Kidney glomerular epithelial cell (primary cell): ENCODE measurements around the gene PCDHB1.

Experiments
- DNase-seq: peaks from one replicate; lab custom pipeline; 2025; lab: John Stamatoyannopoulos, UW

PCDHB1 gene, protein sequence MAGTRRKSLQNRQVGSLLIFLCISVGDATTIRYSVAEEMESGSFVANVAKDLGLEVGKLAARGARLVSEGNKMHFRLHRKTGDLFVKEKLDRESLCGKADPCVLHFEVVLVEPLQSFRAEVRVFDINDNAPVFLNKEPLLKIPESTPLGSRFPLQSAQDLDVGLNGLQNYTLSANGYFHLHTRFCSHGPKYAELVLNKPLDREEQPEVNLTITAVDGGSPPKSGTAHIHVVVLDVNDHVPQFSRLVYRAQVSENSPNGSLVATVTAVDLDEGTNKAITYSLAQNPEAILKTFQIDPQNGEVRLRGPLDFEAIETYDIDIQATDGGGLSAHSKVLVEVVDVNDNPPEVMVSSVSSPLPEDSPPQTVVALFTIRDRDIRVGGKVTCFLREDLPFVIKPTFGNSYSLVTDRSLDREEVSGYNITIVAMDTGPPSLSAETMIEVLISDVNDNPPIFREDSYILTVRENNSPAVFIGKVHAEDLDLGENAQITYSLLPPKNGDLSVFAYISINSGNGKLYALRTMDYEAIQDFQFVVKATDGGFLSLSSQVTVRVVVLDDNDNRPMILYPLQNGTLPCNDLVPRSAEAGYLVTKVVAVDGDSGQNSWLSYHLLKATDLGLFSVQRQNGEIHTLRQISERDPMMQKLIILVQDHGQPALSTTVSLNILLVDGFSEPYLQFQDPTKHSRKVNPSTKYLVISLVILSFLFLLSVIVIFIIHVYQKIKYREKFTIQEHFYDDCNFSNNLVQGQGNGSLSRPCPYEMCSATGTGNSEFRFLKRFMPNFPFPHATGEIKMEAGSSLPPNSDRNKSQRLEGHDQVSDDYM

DNA sequence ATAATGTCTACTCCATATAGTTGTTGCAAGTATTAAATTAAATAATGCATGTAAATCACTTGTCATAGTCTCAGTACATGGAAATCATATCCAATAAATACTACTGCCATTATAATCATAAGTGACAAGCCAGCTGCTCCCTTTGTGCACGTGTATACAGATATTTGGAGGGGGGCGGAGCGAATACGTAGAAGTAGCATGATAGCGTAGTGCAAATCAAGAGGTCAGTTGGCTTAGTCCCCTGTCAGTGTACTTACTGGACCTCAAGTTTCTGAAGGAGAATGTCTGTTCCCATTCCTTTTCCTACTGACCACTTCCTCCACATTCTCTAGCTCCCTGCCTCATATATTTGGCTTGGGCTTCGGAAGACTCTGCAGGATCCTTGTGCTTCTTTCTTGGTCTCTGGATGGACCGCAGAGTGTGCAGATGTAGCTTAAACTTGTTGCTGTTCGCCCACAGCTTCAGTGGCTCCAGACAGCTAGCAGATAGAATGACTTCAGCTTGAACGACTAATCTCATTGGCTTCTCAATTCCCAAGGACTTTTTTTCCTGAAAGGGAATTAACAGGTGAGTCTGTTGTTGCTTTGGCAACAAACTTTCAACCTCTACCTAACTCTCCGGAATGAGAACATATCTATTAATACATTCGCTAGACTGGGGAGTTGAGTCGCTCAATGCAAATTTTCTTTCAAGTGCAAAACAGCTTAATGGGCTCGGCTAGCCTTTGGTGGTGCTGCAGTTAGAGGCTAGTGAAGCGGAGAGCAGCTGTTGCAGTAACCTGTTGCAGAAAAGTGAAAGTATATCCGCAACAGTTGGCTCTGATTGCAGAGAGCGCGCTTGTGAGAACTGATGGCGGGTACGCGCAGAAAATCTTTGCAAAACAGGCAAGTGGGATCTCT, at the start of gene PCDHB1:
TSS of gene PCDHB1 (plus strand) at position 753 of the 899 bp plus-strand sequence. CDS start at position 850, 97 bp downstream.
- DNase-seq: peak; percentile 52

DNA sequence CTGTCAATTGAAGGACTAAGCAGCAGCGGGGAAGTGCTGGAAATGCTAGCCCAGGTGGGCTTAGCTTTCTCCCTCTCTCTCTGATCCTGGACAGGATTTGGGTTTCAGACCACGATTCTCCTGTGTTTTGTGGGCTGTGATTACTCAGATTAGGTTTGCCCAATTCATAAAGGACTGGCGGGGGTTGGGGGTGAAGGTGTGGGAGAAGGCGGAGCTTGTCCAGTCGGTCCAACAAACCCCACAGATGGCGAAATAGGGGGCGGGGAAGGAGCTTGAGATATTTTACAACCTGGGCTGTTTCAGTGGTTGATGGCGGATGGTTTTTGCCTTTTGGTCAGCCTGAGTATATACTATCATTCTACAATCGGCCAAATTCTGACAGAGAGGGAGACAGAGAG, 49.7 kb upstream of the PCDHB1 start:
- DNase-seq: peak; percentile 51

DNA sequence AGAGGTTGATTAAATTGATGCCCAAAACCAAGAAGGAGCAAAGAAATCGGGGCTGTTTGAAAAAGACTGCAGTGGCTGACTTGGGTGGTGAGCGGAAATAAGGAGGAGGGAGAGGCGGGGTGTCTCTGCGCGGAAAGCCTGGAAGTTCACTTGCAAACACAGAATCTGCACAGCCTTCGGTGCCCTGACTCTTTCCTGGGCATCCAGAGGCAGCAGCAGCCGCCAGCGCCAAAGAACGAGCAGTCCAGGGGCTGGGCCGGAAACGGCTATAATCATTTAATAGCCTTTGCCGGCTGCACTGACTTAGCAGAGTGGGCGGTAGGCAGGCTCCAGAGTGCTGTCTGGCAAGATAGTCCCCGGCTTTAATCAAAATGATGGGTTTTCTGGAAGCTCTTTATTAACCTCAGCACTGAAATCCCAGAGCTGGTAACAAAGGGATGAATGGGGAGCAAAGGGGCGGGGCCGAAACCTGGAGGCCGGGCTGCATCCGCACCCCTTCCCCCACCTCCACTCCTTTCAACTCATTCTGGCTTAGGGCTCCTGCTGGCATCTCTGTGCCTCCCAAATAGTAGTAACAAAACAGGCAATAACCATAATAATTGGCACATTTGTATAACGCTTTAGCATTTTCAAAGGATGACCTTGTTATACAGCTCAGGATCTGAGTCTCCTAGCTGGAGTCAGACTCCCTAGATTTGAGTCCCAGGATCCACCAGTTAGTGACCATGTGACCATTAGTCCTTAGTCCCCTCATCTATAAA, 49.1 kb upstream of the PCDHB1 start:
- peak; percentile 51 for DNase-seq

DNA sequence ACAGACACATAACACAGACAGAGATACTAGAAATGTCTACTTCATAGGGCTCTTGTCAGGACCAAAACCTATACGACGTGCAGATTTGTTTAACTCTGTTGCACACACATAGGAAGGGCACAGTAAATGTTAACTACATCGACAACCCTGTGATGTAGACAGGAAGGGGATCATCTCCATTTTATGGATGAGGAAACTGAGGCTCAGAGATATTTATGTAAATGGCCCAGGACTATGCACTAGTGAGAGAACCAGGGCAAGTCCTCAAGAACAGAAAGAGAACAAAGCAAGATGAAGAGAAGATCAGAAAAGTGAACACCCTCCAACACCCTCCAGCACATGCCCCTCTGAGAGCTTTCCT, 48.6 kb upstream of the PCDHB1 start:
- no peak for DNase-seq

DNA sequence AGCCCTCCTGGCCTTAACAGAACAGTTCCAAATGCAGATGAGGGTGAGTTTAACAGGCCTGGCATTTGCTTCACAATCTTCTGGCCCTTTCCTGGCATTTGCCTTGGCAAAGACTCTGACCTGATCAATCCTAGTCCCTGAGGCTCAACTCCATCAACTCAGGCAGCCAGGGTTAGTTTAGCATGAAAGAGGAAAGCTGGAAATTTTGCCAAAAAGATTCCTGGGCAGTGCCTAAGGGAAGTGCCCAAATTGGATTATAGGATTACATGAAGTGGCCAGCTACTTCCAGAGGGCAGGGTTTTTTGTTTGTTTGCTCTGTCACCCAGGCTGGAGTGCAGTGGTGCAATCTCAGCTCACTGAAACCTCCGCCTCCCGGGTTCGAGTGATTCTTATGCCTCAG, 48.1 kb upstream of the PCDHB1 start:
- no peak for DNase-seq

DNA sequence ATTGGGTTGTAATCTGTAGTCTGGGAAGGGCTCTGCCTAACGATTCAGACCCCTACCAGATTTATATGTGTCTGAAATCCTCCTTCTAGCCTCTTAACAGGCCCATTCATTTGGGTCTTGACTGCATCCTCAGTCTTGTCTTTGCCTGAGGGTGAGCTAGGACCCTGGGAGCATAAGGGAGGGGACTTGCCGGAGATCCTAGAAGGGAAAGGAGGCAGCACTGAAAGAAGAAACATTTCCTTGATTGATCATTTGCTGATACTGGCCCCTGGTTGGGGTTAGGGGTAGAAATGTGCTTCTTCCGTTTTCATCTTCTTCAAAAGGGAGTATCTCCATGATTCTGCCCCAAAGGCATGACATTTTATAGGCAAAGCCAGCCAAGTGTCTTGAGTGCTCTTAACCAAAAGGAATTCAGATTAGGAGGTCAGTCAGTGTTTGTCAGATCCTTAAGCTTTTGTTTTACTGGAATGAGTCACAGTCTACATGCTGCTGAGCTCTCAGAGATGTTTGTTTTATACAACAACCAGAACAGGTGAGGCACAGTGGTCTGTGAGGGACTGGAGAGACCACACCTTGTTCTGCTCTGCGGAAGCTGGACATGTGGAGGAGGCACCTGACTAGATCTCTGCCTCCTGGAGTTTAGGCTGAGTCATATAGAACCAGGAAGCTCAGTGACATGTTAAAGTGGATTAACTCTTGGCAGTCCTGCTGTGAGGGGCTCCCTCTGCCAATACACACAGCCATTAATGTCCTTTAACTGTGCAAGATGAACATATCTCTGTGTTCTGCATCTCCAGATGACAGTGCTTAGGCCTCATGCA, 47.2 kb upstream of the PCDHB1 start:
- DNase-seq: peak; percentile 88

DNA sequence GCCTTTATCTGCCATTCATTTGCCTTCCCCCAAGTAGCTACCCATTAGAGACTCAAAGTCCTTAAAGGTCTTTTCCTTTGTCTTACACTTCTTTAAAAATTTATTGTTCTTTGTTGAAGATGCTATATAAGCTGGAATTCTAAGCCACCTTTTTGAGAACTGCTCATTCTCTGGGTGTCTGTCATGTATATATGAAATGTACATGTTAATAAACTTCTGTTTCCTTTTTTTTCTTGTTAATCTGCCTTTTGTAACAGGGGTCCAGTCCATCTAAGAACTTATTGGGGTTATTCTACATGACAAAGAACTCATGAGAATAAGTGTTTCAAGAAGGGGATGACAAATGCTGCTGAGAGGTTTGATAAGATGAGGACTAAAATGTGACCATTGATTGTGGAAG, 43.4 kb upstream of the PCDHB1 start:
- no peak for DNase-seq

DNA sequence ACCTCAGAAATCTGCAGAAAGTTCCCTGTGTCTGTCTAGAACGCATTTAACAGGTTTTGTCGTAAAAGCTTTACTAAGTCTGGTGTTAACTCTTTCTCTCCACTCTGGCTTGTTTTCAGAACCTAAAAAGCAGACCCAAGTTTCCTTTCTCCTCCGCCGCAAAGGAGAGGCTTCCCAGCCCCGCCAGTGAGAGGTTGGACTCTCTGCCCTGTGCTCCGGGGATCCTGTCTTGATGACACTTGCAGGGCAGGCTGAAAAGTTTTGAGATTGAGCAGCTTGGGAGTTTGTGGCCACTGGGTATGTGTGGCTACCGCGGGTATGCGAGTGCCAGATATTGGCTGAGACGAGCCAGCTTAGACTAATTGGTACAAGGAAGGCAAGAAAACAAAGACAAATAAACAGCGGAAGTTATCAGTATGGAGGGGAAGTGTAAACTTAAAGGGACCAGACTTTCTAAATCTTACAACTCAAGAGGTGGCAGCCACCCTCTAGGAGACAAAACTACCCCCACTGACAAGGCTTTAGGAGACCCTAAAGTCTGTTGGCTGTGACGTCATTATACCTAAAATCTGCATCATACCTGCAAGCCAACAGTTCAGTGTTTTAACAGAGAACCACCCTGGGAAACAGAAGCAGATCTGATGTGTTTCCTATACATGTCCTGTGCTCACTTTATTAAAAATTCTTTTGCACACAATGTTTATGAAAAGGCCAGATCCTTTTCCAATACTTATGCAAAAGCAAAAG, 41.0 kb upstream of the PCDHB1 start:
- no peak for DNase-seq

DNA sequence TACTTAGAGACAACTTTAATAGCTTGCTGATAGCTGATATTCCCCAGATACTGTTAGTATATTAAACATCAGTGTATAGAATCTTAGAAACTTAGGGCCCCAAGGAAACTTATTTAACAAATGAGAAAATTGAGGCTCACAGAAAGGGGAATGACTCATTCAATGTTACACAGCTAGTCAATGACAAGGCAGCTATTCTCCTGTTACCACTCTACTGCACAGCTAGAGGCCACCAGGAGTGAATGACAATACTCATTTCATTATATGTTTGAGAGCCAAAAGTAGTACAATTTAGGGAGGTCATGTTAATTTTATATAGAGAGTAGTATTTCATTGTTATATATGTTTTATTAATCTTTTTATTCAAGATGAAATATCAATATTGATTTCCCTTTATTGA, 33.2 kb upstream of the PCDHB1 start:
- no peak for DNase-seq

DNA sequence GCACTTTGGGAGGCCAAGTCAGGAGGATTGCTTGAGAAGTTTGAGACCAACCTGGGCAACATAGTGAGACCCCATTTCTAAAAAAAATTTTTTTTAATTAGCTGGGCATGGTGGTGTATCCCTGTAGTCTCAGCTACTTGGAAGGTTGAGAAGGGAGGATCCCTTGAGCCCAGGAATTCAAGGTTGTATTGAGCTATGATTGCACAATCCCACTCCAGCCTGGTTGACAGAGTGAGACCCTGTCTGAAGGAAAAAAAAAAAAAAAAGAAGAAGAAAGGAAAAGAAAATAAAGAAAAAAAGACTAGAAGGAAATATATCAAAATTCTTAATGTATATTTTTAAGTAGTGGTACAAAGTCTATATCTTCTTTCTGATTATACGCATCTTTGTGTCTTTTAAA, 28.8 kb upstream of the PCDHB1 start:
- DNase-seq: no peak

DNA sequence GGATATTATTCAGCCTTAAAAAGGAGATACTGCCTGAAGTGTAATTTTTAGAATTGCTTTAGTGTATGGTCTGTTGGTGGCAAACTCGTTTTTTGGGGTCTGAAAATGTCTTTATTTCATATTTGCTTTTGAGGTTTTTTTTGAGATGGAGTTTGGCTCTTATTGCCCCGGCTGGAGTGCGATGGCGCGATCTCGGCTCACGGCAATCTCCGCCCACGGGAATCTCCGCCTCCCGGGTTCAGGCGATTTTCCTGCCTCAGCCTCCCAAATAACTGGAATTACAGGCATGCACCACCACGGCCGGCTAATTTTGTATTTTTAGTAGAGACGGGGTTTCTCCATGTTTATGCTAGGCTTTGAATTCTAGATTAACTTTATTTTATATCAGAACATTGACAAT, 20.2 kb upstream of the PCDHB1 start:
- no peak for DNase-seq

DNA sequence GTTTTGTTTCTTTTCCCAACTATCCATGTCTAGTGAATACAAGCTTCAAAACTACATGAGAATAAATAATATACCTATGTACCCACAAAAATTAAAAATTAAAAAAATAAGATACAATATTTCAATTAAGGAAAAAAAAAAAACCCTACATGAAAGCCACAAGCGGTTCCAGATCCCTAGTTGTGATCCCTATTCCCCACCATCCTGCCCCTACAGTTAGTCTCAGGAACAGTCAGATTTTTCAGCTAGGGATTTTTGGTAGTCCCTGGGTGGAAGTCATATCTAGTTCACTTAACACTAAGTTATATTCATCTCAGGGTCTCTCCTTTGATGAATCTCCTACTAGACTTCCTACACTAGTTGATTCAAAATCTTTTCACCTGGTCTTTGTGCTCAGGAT, 18.5 kb upstream of the PCDHB1 start:
- DNase-seq: no peak

DNA sequence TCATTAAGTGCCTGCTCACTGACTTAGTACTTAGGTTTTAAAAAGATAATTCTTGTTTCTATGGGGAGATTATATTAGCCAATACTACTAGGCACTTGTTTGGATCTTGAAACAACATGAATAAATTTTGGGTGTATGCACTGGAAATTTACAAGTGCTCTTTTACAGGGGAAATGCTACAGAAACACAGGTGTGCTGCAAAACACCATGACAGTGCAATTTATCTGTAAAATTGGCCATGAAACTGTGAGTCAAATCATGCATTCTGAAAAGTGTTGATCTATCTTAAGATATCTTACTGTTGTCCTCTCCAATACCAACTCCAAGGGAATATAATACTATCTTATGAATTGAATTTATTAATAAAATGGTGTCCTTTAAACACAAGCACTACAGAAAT, 12.1 kb upstream of the PCDHB1 start:
- no peak for DNase-seq

DNA sequence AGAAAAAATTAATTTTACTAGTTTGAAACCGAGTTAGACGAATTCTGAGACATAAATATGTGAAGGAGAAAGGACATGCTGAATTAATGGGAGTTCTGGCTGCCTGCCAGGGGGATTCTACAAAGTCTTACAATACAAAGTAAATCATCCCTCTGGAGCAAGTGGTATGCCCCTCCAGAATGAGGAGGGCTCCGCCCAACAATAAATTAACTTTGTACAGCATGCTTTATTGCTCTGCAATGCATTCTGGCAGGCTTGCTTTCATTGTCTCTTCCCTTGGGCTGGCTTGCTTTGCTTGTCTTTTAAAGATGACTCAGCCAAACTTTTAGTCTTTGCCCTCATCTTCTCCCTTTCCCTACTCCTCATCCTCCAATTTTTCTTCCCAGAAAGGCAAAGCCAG, 11.7 kb upstream of the PCDHB1 start:
- DNase-seq: peak; percentile 21

DNA sequence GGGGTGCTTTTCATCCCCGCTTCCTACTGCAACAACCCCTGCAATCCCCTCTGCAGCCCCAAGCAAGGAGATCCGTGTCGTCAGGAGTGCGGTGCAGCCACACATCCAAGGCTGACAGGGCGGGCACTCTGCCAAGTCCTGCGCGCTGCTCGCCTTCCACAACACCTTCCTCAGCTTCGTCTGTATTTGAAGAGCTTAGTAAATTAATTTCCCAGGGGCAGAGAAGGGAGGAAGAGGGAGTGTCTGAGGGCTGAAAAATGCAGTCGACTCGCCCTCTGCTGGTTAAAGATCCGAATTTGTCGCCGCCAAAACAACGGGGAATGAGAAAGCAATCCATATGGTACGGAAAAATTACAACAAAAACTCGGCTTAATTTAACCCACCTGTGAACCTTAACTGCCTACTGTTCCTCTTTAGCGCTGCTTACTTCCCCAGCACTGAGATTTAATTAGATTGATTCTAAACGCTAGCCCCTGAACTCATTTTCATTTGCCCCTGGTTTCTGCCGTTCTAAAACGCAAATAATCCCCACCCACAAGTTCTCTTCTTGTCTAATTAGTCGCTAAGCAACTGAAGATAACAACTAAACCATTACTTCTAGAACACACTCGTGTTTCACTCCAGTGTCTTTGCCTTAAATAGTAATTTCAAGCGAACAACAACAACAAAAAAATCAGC, 10.9 kb upstream of the PCDHB1 start:
- DNase-seq: peak; percentile 47

DNA sequence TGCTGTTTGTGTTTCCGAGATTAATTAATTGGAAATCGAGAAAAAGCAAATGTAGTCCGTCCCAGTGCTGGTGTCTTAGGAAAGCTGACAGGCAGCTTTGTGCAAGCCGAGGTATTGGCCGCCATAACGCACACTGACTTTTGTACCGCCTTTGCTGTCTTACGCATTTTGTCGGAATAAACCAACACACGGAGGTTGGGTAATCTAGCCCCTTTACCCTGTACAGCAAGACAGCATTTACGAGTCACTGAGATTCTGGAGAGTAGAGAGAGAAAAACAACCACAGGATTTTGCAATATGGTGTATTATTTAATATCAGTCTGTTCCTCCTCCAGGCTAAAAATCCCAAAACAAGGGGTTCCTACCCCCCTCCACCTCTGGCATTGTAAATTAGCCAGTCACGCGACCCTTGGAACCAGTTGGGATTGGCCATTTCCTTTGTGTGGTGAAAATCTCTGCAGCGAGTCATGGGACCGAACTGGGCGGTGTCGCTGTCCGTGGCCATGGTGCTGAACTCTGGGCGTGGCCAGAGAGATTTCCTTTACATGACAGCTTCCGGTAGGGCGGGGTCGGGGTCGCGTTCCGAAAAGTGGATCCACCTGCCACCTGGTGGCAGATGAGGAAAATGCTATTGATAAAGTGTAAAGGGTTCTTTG, 10.3 kb upstream of the PCDHB1 start:
- peak; percentile 97 for DNase-seq

DNA sequence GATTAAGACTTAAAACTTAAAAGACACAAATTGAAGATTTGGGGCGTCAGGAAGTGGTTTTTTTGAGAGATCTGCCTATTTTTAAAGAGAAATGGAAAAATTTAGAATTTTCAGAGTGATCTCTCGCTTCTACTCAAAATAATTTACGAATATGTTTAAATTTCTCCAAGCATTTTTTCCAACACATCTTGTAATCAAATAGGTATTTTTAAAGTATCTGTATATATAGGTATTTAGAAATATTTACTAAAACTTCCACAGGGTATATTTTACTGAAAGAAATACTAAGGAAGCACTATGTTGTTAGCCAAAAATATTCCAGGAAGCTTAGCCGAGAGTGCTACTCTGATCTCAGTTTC, 9.8 kb upstream of the PCDHB1 start:
- no peak for DNase-seq

DNA sequence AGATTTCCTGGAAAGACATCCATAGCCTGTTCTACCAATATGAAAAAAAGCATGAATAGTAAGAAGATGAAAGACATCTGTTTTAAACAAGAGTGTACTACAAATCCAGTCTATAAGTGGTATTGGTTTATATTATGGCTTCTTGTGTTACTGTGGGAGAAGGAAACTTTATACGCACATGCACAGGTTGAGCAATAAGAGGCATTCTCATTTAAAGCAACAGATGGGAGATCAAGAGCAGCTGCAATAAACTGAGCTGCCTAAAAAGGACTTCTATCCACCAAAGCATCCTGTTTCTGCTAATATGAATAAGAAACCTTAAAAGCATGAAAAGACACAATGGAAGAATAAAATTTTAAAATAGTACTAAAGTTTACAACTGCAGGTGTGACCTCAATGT, 8.6 kb upstream of the PCDHB1 start:
- DNase-seq: no peak

DNA sequence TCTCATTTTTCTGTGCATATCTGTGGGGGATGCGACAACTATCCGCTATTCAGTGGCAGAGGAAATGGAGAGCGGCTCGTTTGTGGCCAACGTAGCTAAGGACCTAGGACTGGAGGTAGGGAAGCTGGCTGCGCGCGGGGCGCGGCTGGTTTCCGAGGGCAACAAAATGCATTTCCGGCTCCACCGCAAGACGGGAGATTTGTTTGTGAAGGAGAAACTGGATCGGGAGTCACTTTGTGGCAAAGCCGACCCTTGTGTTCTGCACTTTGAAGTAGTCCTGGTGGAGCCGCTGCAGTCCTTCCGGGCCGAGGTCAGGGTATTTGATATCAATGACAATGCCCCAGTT, 320 bp downstream of the PCDHB1 start:
- DNase-seq: no peak
